Fibroblast of skin of left quadriceps (primary cell): ENCODE measurements around the gene FNDC1.
A peak's percentile ranks its signal among the peaks of the same experiment; 100 is the strongest.

ENCODE experiments used
- DNase-seq, 2 experiments: peaks; one replicate each; pipeline ENCODE4 v3.0.0-alpha.2; 2013; ENCODE audit warnings: low read depth in 2 of 2

Gene FNDC1

GRCh38 chr6:159307246-159307790 is 138.1 kb downstream of the FNDC1 start:
- DNase-seq: peak; percentile 5 to 29

- no peak for DNase-seq
Observed at GRCh38 chr6:159308198-159308597, 139.0 kb downstream of the FNDC1 start.

GRCh38 chr6:159309723-159310122 is 140.5 kb downstream of the FNDC1 start:
- no peak for DNase-seq

- no peak for DNase-seq
Observed at GRCh38 chr6:159311618-159312017, 142.4 kb downstream of the FNDC1 start.

GRCh38 chr6:159312206-159312605 is 143.0 kb downstream of the FNDC1 start:
- no peak for DNase-seq

GRCh38 chr6:159313018-159313417 is 143.8 kb downstream of the FNDC1 start:
- DNase-seq: no peak

- DNase-seq: no peak
Observed at GRCh38 chr6:159315562-159315961, 146.4 kb downstream of the FNDC1 start.

- DNase-seq: no peak
Observed at GRCh38 chr6:159317430-159317829, 148.2 kb downstream of the FNDC1 start.

GRCh38 chr6:159321267-159321666 is 152.1 kb downstream of the FNDC1 start:
- DNase-seq: no peak
